Body of pancreas (tissue), 4 donors: ENCODE measurements around the gene SLC39A13. TPM values are rescaled to one million over a fixed set of nuclear protein-coding genes. Genes with fewer than 3 reads are reported as not detected.

ENCODE experiments used
- ATAC-seq: fragments of 150-250 bp; one replicate; pipeline ENCODE4 v1.9.1; 2016
- DNase-seq, 4 donors: peaks; one replicate each; pipeline ENCODE4 v3.0.0-alpha.2; 2019
- H3K27ac ChIP-seq, 4 donors: fragments of 200-600 bp; sonication (generic); 1 replicate in 3 of 4; 2 replicates in 1 of 4; pipeline versions ENCODE4 v1.5.1 to v1.6.1; 2016 to 2019; ENCODE audit warnings: mild to moderate bottlenecking in 1 of 4, mixed read lengths in 1 of 4, moderate library complexity in 1 of 4
- H3K27me3 ChIP-seq, 2 donors: fragments of 200-600 bp; sonication (generic); one replicate each; pipeline ENCODE4 v1.6.0; 2016; ENCODE audit warnings: mild to moderate bottlenecking in 1 of 2
- H3K36me3 ChIP-seq, 2 donors: fragments of 200-600 bp; sonication (generic); replicated peaks in 1 of 2; 2 replicates each; pipeline ENCODE4 v1.5.1; 2016; ENCODE audit warnings: low read depth in 2 of 2; ENCODE audit not compliant: insufficient read depth in 1 of 2
- H3K4me1 ChIP-seq: fragments of 200-600 bp; sonication (generic); one replicate; pipeline ENCODE4 v1.6.0; 2016
- H3K4me3 ChIP-seq, 2 donors: fragments of 200-600 bp; sonication (generic); 1 replicate in 1 of 2; 2 replicates in 1 of 2; pipeline ENCODE4 v1.5.1; 2016 to 2019
- H3K9me3 ChIP-seq, 3 donors: fragments of 200-600 bp; sonication (generic); 1 replicate in 2 of 3; 2 replicates in 1 of 3; pipeline ENCODE4 v1.5.1; 2016
- POLR2A ChIP-seq, 3 donors: fragments of 450-650 bp; IDR thresholded peaks; one replicate each; pipeline ENCODE4 v1.6.1; 2016; ENCODE audit warnings: antibody characterized with exemption in 3 of 3, mild to moderate bottlenecking in 2 of 3
- WGBS, 2 donors: methylation state at CpG; one replicate each; pipeline ENCODE4 v1.1.5; 2017; 5-methylcytosine and 5-hydroxymethylcytosine counted together
- intact Hi-C: fragments of 100-400 bp; cut with DNase I; formaldehyde crosslinking; loops from one replicate; pipeline ENCODE4 v1.15.1; 2023
- total RNA-seq, 2 donors: library from RNA; depleted of rRNA; stranded (reverse); fragments of >200 nt; gene quantifications; one replicate each; pipeline ENCODE4 v1.1.0, GENCODE V29; 2016
- TF ChIP-seq, protein P1 (sequence below), 7 experiments: fragments of 450-650 bp in 4 of 7; fragments of 200-600 bp in 3 of 7; sonication (generic) in 3 of 7; IDR thresholded peaks; one replicate each; pipeline ENCODE4 v1.5.1; 2016 to 2019; ENCODE audit warnings: antibody characterized with exemption in 7 of 7

Gene SLC39A13
- total RNA-seq, 2 donors from 2014 or later = 54.7 TPM

DNA sequence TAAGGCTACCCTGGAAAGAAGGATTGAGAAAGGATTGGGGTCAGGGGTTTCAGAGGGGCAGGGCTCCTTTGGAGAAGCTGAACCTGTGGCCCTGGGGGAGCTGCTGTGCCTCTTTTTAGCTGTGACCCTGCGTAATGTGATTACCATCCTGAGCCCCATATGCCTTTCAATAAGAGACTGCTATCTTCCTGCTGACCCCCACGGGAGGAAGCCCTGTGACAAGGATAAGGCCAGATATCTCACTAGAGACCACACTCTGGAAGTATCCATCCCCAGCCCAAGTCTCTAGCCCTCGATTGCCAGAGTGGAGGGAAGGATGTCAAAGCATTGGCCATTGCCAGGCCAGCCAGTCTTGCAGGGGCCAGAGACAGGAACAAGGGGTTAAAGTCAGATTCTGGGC is 4.8 kb upstream of the SLC39A13 start:
- no peak for TF ChIP-seq POLR2A (IDR thresholded peaks at IDR 0.05)
- TF ChIP-seq, protein P1, sequence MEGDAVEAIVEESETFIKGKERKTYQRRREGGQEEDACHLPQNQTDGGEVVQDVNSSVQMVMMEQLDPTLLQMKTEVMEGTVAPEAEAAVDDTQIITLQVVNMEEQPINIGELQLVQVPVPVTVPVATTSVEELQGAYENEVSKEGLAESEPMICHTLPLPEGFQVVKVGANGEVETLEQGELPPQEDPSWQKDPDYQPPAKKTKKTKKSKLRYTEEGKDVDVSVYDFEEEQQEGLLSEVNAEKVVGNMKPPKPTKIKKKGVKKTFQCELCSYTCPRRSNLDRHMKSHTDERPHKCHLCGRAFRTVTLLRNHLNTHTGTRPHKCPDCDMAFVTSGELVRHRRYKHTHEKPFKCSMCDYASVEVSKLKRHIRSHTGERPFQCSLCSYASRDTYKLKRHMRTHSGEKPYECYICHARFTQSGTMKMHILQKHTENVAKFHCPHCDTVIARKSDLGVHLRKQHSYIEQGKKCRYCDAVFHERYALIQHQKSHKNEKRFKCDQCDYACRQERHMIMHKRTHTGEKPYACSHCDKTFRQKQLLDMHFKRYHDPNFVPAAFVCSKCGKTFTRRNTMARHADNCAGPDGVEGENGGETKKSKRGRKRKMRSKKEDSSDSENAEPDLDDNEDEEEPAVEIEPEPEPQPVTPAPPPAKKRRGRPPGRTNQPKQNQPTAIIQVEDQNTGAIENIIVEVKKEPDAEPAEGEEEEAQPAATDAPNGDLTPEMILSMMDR (IDR thresholded peaks at IDR 0.05) = no peak
- Histone ChIP-seq H3K4me1 (peaks cover 28% of the 10 kb centered on the region), H3K4me3 (no peak overlapping the region), H3K27me3 (no peaks in the 10 kb centered on the region), H3K9me3 (no peaks in the 10 kb centered on the region), H3K27ac (no peak overlapping the region), H3K36me3 (no peaks in the 10 kb centered on the region)
- no peak for ATAC-seq
- intact Hi-C loops = no loop called here
- DNase-seq = no peak
- 78 to 100% methylated on average over 1 to 3 of the region's 3 CpGs for WGBS, 2 donors

DNA sequence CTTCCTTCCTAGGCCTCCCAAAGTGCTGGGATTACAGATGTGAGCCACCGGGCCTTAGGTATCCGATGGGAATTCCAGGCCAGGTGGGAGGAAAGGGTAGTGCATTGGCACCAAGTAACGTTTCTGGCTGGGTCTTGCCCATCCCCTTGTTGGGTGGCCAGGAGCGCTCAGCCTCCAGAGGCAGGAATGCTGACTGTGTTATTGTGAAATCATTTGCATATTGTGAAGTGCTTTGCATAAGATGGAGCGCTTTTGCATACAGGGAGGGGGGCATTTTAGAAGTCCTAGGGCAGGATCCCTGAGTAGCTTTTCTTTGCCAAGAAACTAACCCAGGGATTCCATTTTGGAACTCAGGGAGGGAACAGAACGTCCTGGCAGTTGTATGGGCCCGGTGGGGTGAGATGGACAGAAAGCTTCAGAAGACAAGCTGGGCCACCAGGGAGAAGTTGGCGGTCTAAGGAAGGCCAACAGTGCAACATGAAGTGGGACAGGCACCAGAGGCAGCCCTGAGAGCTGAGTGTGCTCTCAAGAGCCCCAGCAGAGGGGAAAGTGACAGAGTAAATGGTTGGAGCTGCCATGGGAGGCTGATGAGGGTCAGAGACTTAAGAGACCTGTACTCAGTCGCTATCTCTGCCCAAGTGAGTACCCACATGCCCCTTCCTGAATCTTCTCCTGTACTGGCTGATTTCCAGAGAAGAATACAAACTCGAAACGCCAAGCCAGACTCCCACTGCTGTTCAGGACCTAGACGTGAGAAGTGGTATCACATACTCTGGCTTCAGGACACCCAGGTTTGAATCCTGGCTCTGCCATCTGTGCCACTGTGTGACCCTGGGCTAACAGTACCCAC is 1.3 kb upstream of the SLC39A13 start:
- no peaks in the 10 kb centered on the region for H3K36me3 ChIP-seq
- ATAC-seq (no peak), DNase-seq (no peak)
- H3K27ac ChIP-seq = peak overlapping the region; percentile 87 to 90 (median 88)
- TF ChIP-seq POLR2A (IDR thresholded peaks at IDR 0.05) = no peak
- TF ChIP-seq, protein P1 (IDR thresholded peaks at IDR 0.05) = no peak
- peak overlapping the region; percentile 7 to 39 for H3K4me3 ChIP-seq
- intact Hi-C loops = no loop called here
- no peaks in the 10 kb centered on the region for H3K27me3 ChIP-seq
- H3K4me1 ChIP-seq = peaks cover 28% of the 10 kb centered on the region
- H3K9me3 ChIP-seq = no peaks in the 10 kb centered on the region
- 41 to 45% methylated on average over 12 of the region's 12 CpGs for WGBS, 2 donors

DNA sequence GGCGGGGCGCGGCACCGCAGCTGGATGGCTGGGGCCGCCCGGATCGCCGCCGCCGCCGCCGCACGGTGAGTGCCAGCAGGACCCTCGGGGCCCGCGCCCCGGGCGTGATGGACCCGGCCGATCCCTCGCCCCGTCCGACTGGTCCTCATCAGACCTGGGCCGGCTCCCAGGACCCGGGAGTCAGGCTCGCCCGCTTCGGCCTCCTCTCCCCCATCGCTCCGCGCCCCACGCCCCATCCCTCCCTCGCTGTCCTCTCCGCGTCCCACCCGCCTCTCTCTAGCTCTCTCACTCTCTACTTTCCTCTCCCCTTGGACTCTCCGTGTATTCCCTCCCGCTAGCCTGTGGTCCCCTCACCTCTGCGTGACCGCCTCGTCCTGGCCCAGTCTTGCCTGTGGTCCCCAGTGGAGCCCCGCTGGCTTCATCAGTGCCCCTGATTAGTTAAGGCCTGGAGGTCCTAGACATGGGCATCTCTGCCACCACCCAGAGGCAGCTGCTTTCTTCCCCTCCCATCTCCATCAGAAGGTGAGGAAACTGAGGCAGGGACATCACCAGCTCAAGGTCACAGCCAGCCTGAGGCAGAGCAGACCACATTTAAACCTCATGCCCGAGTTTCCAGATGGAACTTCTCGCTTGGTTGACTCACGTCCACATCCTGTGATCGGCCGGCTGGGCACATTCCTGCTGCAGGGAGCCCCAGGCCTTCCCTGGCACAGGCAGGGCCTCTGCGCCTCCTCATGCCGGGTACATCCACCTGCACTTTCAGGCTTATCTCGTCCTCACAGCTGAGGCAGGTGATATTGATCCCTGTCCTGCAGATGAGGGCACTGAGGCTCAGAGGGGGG is 429 bp downstream of the SLC39A13 start:
- intact Hi-C loops = no loop called here
- Histone ChIP-seq H3K9me3 (no peaks in the 10 kb centered on the region), H3K36me3 (no peaks in the 10 kb centered on the region), H3K27ac (peak overlapping the region; percentile 62 to 90 (median 77)), H3K4me3 (peak overlapping the region; percentile 49 to 63), H3K4me1 (peaks cover 28% of the 10 kb centered on the region), H3K27me3 (no peaks in the 10 kb centered on the region)
- WGBS, 2 donors = 1 to 2% methylated on average over 24 to 48 of the region's 50 CpGs
- DNase-seq (peak in 3 of 4 donors; percentile 44 to 64 (median 53)), ATAC-seq (no peak)
- peak in 1 of 3 donors; percentile 43 for TF ChIP-seq POLR2A (IDR thresholded peaks at IDR 0.05)
- TF ChIP-seq, protein P1 (IDR thresholded peaks at IDR 0.05) = no peak

DNA sequence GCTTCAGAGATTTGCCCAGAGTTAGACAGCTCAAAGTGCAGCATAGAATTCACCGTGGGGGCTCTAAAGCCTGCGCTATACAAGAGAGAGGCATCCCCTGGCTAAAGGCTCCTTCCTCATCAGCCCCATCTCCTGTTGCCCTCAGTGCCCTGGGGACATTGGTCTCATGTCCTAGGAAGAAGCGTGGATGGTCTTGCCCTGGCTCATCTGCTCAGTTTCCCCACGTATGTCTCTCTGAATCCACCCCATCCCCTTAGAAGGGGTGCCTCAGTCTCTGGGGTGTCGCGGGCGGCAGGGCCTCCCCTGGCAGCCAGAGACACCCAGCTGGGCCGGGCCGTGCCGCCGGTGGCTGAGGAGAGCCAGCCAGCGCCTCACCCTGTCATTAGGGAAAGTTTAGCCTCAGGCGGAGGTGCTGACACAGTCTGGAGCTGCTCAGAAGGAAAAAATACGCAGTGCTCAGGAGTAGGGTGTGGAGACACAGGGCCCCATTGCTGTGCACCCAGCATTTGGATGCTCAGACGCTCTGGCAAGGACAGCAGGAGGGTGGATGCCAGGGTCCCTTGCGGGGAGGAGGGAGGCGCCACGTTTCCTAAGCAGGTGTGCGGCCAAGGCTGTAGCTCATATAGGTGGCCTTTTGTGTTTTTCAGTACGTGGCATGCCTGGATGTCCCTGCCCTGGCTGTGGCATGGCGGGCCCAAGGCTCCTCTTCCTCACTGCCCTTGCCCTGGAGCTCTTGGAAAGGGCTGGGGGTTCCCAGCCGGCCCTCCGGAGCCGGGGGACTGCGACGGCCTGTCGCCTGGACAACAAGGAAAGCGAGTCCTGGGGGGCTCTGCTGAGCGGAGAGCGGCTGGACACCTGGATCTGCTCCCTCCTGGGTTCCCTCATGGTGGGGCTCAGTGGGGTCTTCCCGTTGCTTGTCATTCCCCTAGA is 1.3 kb downstream of the SLC39A13 start:
- no peak for ATAC-seq
- intact Hi-C loops = no loop called here
- no peaks in the 10 kb centered on the region for H3K9me3 ChIP-seq
- H3K4me1 ChIP-seq = peaks cover 28% of the 10 kb centered on the region
- TF ChIP-seq, protein P1 (IDR thresholded peaks at IDR 0.05) = no peak
- no peak for TF ChIP-seq POLR2A (IDR thresholded peaks at IDR 0.05)
- H3K36me3 ChIP-seq = no peaks in the 10 kb centered on the region
- peak overlapping the region; percentile 62 to 90 (median 77) for H3K27ac ChIP-seq
- WGBS, 2 donors = 57 to 79% methylated on average over 16 to 29 of the region's 31 CpGs
- H3K4me3 ChIP-seq = peak overlapping the region in 1 of 2 donors; percentile 63
- no peak for DNase-seq
- no peaks in the 10 kb centered on the region for H3K27me3 ChIP-seq
